Measurements from ENCODE around the gene VDAC2.

Gene VDAC2

DNA sequence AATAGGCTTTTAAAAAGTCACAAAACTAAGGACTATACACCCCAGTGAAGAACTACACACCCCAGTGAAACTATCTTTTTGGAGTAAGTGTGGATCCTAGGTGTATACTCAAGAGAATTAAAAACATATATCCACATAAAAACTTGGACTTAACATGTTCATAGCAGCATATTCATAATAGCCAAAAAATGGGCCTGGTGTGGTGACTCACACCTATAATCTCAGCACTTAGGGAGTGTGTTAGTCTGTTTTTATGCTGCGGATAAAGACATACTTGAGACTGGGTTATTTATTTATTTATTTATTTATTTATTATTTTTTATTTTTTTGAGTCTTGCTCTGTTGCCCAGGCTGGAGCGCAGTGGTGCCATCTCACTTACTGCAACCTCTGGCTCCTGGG, 44.1 kb downstream of the VDAC2 start:
- no peak for FAIRE-seq

DNA sequence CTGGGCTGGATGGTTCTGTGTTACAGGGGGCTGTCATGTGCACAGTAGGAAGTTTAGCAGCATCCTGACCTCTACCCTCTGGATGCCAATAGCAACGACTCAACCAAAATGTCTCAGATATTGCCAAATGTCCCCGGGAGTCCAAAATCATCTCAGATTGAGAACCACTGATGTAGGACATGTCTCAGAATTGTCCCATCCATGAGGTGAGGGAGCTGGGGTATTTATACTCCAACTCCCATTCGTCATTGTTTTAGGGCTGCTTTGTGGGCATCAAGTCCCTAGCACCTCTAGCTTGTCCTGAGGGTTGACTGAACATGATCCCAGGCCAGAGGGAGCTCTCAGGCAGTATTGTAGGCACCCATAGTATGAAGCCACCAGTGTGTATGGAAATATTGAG, 50.4 kb downstream of the VDAC2 start:
- FAIRE-seq = no peak

DNA sequence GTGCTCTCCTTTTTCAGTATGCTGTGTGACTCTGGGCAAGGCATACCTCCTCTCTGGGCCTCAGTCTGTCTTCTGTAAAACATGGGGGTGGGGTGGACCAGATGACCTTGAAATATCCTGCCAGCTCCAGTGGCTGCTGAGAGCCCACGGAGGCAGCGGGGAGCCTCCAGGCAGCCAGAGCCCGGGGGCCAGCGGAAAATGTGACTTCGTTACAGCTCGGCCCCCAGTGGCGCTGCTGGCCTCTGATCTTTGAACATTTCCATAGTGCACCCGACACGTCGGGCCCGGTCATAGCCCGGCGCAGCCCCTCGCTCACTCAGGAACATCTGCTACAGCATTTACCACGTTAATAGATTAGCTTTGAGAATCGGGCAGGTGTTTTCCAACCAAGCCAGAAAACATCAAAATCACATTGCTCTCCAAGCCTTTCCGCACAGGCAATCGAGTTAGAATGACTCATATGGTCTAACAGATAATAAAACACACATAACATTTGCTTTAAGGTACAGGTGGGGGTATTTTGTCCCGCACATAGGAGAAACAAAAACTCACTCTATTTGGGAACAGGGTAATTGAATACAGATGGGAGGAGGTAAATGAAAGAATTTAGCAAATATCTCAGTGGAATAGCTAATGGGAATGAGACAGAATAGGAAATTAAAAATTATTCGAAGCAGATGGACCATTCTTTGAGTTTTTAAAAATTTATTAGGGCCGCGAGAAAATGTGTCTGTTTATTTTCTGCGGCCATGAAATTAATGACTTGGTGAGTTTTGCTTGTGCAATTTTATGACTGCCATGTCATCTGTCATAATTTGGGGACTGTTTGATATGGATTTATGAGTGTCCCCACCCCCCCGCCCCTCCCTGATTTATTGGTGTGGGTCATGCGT, 51.5 kb downstream of the VDAC2 start:
- FAIRE-seq = no peak

DNA sequence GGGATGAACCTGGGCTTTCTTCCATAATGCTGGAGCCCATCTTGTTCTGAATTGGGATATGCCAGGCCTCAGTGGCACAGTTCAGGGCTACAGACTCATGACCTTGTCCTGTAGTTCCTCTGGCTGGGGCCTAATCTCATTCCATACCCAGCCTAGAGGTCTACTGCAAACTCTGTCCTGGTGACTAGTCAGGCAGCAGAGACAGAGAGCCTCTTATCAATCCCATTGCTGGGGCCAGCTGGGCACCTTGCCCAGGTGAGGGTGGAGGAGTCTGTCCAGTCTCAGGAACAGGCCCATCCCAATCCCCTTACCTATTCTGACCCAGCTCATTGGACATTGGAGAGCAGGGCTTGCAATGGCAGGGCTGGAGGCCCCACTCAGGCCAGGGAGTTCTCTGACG, 53.2 kb downstream of the VDAC2 start:
- FAIRE-seq = no peak

DNA sequence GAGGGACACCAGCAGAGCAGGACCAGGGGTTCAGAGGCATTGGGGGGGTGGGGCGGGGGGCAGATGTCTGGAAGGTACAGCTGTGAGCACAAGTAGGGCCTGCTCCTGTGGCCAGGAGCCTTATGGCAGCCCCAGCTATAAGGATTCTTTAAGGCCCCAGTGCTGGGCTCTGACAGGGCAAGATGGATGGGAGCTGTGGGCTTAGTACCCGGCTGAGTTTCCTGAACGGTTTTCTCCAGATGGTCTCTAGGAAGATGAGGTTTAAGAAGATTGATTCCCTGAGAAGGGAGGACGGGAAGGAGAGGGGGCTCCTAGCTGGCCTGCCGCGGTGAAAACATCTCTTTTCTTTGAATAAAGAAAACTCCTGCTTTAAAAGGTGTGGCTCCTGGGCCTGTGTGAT, 55.3 kb downstream of the VDAC2 start:
- no peak for FAIRE-seq

DNA sequence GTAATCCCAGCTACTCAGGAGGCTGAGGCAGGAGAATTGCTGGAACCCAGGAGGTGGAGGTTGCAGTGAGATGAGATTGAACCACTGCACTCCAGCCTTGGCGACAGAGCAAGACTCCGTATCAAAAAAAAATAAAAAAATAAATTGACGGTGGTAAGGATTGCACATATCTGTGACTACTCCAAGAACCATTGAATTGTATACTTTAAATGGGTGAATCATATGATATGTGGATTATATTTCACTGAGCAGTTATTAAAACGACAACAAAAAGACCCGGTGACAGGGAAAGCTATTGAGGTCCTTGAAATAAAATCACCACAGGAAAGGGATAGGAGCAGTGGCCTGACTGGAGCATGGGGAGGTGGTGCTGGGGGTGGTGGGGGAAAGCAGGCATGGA, 56.3 kb downstream of the VDAC2 start:
- FAIRE-seq = no peak

DNA sequence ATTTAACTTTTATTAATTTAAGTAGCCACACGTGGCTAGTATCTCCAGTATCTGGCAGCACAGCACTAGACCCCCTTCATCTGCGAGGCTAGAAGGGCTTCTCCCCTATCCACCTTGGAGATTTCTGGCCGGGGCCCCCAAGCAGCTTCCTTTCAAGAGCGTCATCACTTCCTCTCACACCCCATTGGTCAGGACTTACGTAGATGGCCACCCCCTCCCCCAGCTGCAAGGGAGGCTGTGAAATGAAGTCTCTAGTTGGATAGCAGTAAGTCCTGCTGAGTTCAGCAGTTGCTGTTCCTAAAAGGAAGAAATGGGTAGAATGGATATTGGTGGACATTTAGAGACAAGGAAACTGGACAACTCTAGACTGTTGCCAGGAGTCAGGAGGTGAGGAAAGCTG, 59.0 kb downstream of the VDAC2 start:
- FAIRE-seq = no peak

DNA sequence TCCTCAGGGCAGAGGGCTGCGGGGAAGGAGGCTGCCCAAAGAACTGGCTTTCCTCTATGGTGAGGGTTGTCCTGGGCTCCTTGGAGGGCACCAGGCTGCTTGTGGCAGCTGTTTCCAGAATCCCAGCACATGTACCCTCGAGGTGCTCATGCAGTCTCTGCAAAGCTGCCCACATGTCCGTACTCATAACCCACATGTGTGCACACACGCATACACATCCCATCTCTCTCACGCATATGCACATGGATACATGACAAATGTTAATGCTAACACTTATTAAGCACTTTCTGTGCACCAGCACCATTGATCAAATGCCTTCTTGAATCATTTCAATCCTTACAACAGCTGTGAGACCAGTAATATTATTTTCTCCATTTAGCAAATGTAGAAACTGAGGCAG, 61.5 kb downstream of the VDAC2 start:
- no peak for FAIRE-seq

DNA sequence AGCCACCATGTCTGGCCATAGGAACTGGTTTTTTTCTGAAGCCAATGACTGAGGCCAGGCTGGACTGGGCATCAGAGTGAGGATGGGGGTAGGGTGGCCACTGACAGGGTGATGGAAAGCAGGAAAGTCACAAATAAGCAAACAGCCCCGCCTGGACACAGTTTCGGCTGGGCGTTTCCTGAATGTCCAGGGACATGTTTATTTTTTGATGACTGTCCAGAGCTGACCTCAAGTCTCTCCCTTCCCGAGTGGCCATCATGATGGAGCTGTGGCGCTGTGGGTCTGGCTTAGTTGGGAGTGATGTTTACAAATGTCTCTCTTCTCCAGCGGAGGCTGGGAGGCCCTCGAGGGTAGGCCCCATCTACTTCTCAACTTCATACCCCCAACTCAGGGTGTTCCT, 62.3 kb downstream of the VDAC2 start:
- FAIRE-seq = no peak

DNA sequence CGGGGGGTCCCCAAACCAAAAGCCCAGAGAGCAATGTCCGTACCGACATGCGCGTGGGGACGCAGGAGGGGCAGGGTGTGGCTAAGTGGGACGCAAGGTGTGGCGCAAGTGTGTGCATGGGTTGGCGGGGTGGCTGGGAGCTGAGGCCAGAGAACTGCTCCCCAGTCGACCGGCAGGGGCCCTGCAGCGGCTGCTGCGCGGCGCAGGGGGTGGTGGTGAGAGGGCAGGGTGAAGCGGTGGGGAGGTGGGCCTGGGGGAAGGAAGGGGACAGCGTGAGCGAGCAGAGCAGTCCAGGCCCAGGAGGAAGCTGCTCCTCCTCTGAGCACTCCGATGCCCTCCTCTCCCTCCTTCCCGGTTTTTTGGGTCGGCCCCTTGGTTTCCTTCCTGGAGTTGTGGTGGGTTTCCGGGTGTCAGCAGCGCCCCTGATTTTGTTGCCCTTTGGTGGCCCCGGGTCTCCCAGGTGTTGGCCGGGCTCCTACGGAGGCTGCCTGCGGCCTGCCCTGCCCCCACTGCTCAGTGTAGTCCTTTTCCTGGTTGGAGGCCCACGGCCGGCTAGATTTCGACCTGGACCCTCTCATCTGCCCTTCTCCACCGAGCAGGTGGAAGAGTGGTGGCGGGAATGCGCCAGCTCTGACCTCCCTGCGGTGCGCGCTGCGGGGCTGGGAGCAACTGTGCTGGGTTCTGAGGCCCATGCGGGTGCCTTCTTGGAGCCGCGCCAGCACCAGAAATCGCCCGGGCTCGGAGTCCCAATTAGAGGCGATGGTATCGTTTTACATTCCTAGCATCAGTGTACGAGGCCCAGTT, 65.7 kb downstream of the VDAC2 start:
- FAIRE-seq = no peak

DNA sequence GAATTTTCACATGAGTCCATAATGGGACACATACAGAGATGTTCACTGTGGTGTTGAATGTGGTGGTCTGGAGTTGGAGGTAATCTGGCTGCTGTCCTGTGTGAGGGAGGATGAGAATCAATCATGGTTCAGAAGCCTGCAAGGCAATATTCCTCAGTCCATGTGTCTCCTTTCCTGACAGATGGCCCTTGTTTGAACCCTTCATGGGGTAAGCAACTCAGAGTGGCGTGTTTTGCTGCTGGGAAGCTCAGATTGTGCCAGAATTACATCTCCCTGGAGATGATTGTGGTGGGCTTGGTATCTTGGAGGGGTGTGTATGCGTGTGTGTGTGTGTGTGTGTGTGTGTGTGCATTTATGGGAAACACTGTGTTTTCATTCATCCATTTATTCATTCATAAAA, 69.6 kb downstream of the VDAC2 start:
- no peak for FAIRE-seq
